Left lobe of liver (tissue), 2 donors: ENCODE data around the gene ARHGAP45. TPM values are rescaled to one million over a fixed set of nuclear protein-coding genes. Genes with fewer than 3 reads are reported as not detected.
A peak's percentile ranks its signal among the peaks of the same experiment; 100 is the strongest.
"Not testable (repeated sequence)": the region's sequence is repeated elsewhere in the genome, so short reads cannot be mapped to it uniquely, and the experiment has no call there.

ENCODE experiments used
- ATAC-seq: fragments of 200-7000 bp; cut with Tn5 transposase; one replicate; pipeline ENCODE4 v1.9.1; 2020; ENCODE audit warnings: mild to moderate bottlenecking, moderate library complexity
- DNase-seq: peaks from one replicate; pipeline ENCODE4 v3.0.0-alpha.2; 2020; ENCODE audit warnings: low spot score
- total RNA-seq: library from RNA; stranded (reverse); gene quantifications from one replicate; pipeline ENCODE4 v1.2.1, GENCODE V29; 2021
- donor health status: DM: no; HTN: no; CAD: no; lungs with moderate emphysema.
- donor health status: DM: no; HTN: yes; CAD: no.

ARHGAP45 gene
- total RNA-seq, 1 donor from 2014 or later, result 5.1 TPM

GRCh38 chr19:1129084-1129483 is 62.1 kb downstream of the ARHGAP45 start:
- not testable (repeated sequence) for ATAC-seq, DNase-seq

- DNase-seq, result no peak
- ATAC-seq, result no peak
Observed at GRCh38 chr19:1129535-1129934, 62.6 kb downstream of the ARHGAP45 start.

- DNase-seq, result no peak
Observed at GRCh38 chr19:1130771-1131717, 64.1 kb downstream of the ARHGAP45 start.

GRCh38 chr19:1131718-1132551 is 65.0 kb downstream of the ARHGAP45 start:
- DNase-seq, result no peak

More at GRCh38 chr19:1130771-1131717, 64.1 kb downstream of the ARHGAP45 start:
- ATAC-seq, result no peak

GRCh38 chr19:1132552-1133383 is 65.8 kb downstream of the ARHGAP45 start:
- DNase-seq (no peak), ATAC-seq (peak; percentile 2)

More at GRCh38 chr19:1131718-1132551, 65.0 kb downstream of the ARHGAP45 start:
- ATAC-seq, result peak; percentile 53

- DNase-seq (no peak), ATAC-seq (no peak)
Observed at GRCh38 chr19:1133471-1133929, 66.5 kb downstream of the ARHGAP45 start.

- no peak for DNase-seq
- no peak for ATAC-seq
Observed at GRCh38 chr19:1134431-1134830, 67.5 kb downstream of the ARHGAP45 start.

- ATAC-seq, result no peak
- no peak for DNase-seq
Observed at GRCh38 chr19:1135454-1135853, 68.5 kb downstream of the ARHGAP45 start.

- no peak for DNase-seq
- no peak for ATAC-seq
Observed at GRCh38 chr19:1136201-1136600, 69.2 kb downstream of the ARHGAP45 start.

Other genes with a start within 250 kb of the ARHGAP45 start
- not detected for gene PLPPR3, start 245.2 kb upstream of the ARHGAP45 start, total RNA-seq
- gene AZU1, start 239.3 kb upstream of the ARHGAP45 start, total RNA-seq, result 0.60 TPM
- gene PRTN3, start 226.2 kb upstream of the ARHGAP45 start, total RNA-seq, result 0.23 TPM
- gene ELANE, start 214.9 kb upstream of the ARHGAP45 start, total RNA-seq, result 0.58 TPM
- gene CFD, start 207.5 kb upstream of the ARHGAP45 start, total RNA-seq, result 6.1 TPM
- gene MED16, start 174.0 kb upstream of the ARHGAP45 start, total RNA-seq, result 36.3 TPM
- not detected for gene RNU6-9, start 173.7 kb upstream of the ARHGAP45 start, total RNA-seq
- 20.9 TPM for gene R3HDM4, start 153.9 kb upstream of the ARHGAP45 start, total RNA-seq
- gene KISS1R, start 149.8 kb upstream of the ARHGAP45 start, total RNA-seq, result not detected
- gene ARID3A, start 141.1 kb upstream of the ARHGAP45 start, total RNA-seq, result 3.6 TPM
- gene WDR18, start 82.8 kb upstream of the ARHGAP45 start, total RNA-seq, result 34.7 TPM
- not detected for gene GRIN3B, start 66.7 kb upstream of the ARHGAP45 start, total RNA-seq
- 117 TPM for gene TMEM259, start 46.0 kb upstream of the ARHGAP45 start, total RNA-seq
- gene RNU6-2, start 45.6 kb upstream of the ARHGAP45 start, total RNA-seq, result not detected
- 23.2 TPM for gene CNN2, start 40.6 kb upstream of the ARHGAP45 start, total RNA-seq
- 10.4 TPM for gene ABCA7, start 27.1 kb upstream of the ARHGAP45 start, total RNA-seq
- 143 TPM for gene POLR2E, start 28.2 kb downstream of the ARHGAP45 start, total RNA-seq
- gene GPX4, start 36.8 kb downstream of the ARHGAP45 start, total RNA-seq, result 247 TPM
- 22.6 TPM for gene SBNO2, start 107.1 kb downstream of the ARHGAP45 start, total RNA-seq
- gene STK11, start 138.6 kb downstream of the ARHGAP45 start, total RNA-seq, result 33.1 TPM
- 0.38 TPM for gene CBARP, start 170.8 kb downstream of the ARHGAP45 start, total RNA-seq
- 282 TPM for gene ATP5F1D, start 174.6 kb downstream of the ARHGAP45 start, total RNA-seq
- 51.7 TPM for gene MIDN, start 181.4 kb downstream of the ARHGAP45 start, total RNA-seq
- gene CIRBP, start 202.2 kb downstream of the ARHGAP45 start, total RNA-seq, result 125 TPM
- 48.0 TPM for gene FAM174C, start 208.4 kb downstream of the ARHGAP45 start, total RNA-seq
- 8.6 TPM for gene EFNA2, start 218.7 kb downstream of the ARHGAP45 start, total RNA-seq